ENCODE data around the gene RECK.

Gene RECK

DNA sequence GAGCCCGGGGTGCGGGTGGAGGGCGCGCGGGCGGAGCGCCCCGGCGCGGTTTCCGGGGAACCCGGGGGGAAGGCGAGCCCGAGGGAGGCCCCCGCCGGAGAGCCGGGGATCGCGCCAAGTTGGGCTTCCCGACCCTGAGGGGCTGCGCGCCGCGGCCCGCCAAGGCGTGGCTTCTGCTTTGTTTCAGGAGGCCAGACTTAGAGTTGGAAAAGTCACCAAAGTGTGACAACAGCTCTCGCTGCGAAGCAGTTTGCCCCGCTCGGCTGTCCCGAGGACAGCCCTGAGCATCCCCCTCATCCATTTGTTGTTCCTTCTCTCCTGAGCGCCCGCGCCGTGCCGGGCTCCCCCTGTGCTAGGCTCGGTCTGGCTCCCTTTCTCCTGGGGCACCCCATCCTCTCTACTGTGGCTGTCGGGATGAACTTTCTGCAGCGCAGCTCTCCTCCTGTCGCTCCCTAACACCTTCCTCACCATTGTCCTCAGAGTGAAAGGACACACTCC lies 100.2 kb downstream of the RECK start:
- Histone ChIP-seq H4K20me1 (ENCODE audit: control insufficient read depth, insufficient read depth, low read depth, low read length) (no peaks in the 10 kb centered on the region), H3K79me2 (ENCODE audit: control insufficient read depth, low read length) (no peaks in the 10 kb centered on the region), H3K4me2 (ENCODE audit: low read length) (peak overlapping the region; percentile 59), H3K36me3 (ENCODE audit: control insufficient read depth, low read length) (no peaks in the 10 kb centered on the region), H3K9me3 (ENCODE audit: control insufficient read depth, insufficient read depth, low read length) (no peaks in the 10 kb centered on the region), H3F3A (ENCODE audit: control insufficient read depth, insufficient read depth) (no peaks in the 10 kb centered on the region), H3K9me2 (replicated peaks; ENCODE audit: control insufficient read depth, low read length) (no peaks in the 10 kb centered on the region), H3K4me3 (ENCODE audit: low read length) (peak overlapping the region; percentile 63), H3K27me3 (ENCODE audit: control insufficient read depth, low read length) (peaks cover 38% of the 10 kb centered on the region), H3K27ac (ENCODE audit: low read depth, low read length) (no peak overlapping the region), H3K4me1 (ENCODE audit: control insufficient read depth, low read length) (peaks cover 16% of the 10 kb centered on the region; the same call in 1 of the 2 replicates)
- TF ChIP-seq EZH2phosphoT487 (IDR thresholded peaks at IDR 0.05; ENCODE audit: borderline replicate concordance, low read length), result no peak
- TF ChIP-seq CTCF (IDR thresholded peaks at IDR 0.05; ENCODE audit: low read depth, low read length, poor library complexity, severe bottlenecking), result no peak

- H4K20me1 ChIP-seq (ENCODE audit: control insufficient read depth, insufficient read depth, low read depth, low read length), result no peaks in the 10 kb centered on the region
- H3K36me3 ChIP-seq (ENCODE audit: control insufficient read depth, low read length), result no peaks in the 10 kb centered on the region
- peaks cover 38% of the 10 kb centered on the region for H3K27me3 ChIP-seq (ENCODE audit: control insufficient read depth, low read length)
- H3K79me2 ChIP-seq (ENCODE audit: control insufficient read depth, low read length), result no peaks in the 10 kb centered on the region
- no peaks in the 10 kb centered on the region for H3F3A ChIP-seq (ENCODE audit: control insufficient read depth, insufficient read depth)
- H3K4me3 ChIP-seq (ENCODE audit: low read length), result peak overlapping the region; percentile 63
- H3K9me3 ChIP-seq (ENCODE audit: control insufficient read depth, insufficient read depth, low read length), result no peaks in the 10 kb centered on the region
- no peaks in the 10 kb centered on the region for H3K9me2 ChIP-seq (replicated peaks; ENCODE audit: control insufficient read depth, low read length)
- TF ChIP-seq EZH2phosphoT487 (IDR thresholded peaks at IDR 0.05; ENCODE audit: borderline replicate concordance, low read length), result no peak
- no peak for TF ChIP-seq CTCF (IDR thresholded peaks at IDR 0.05; ENCODE audit: low read depth, low read length, poor library complexity, severe bottlenecking)
- H3K4me1 ChIP-seq (ENCODE audit: control insufficient read depth, low read length), result peaks cover 16% of the 10 kb centered on the region; the same call in 1 of the 2 replicates
- H3K27ac ChIP-seq (ENCODE audit: low read depth, low read length), result no peak overlapping the region
- peak overlapping the region; percentile 59 for H3K4me2 ChIP-seq (ENCODE audit: low read length)
Measured at GRCh38 chr9:36137392-36138004, 100.8 kb downstream of the RECK start.

GRCh38 chr9:36138496-36138895 lies 101.8 kb downstream of the RECK start:
- Histone ChIP-seq H3K4me1 (ENCODE audit: control insufficient read depth, low read length) (peaks cover 16% of the 10 kb centered on the region; the same call in 1 of the 2 replicates), H3K4me2 (ENCODE audit: low read length) (no peak overlapping the region), H3F3A (ENCODE audit: control insufficient read depth, insufficient read depth) (no peaks in the 10 kb centered on the region), H3K27ac (ENCODE audit: low read depth, low read length) (no peak overlapping the region), H3K27me3 (ENCODE audit: control insufficient read depth, low read length) (peaks cover 38% of the 10 kb centered on the region), H3K4me3 (ENCODE audit: low read length) (no peak overlapping the region), H3K79me2 (ENCODE audit: control insufficient read depth, low read length) (no peaks in the 10 kb centered on the region), H3K36me3 (ENCODE audit: control insufficient read depth, low read length) (no peaks in the 10 kb centered on the region), H3K9me2 (replicated peaks; ENCODE audit: control insufficient read depth, low read length) (no peaks in the 10 kb centered on the region), H4K20me1 (ENCODE audit: control insufficient read depth, insufficient read depth, low read depth, low read length) (no peaks in the 10 kb centered on the region), H3K9me3 (ENCODE audit: control insufficient read depth, insufficient read depth, low read length) (no peaks in the 10 kb centered on the region)
- no peak for TF ChIP-seq CTCF (IDR thresholded peaks at IDR 0.05; ENCODE audit: low read depth, low read length, poor library complexity, severe bottlenecking)
- no peak for TF ChIP-seq EZH2phosphoT487 (IDR thresholded peaks at IDR 0.05; ENCODE audit: borderline replicate concordance, low read length)

Measured in DOHH2 (cell line).